ENCODE results near the gene DNAL4. TPM values are rescaled to one million over a fixed set of nuclear protein-coding genes. Genes with fewer than 3 reads are reported as not detected.
A peak's percentile ranks its signal among the peaks of the same experiment; 100 is the strongest.

The DNAL4 gene
- total RNA-seq, result 1 to 10 TPM; 5.9 to 8.0 TPM

- H3K36me3 Mint-ChIP-seq (ENCODE audit: low read depth), result no peaks in the 10 kb centered on the region
- H3K27me3 Mint-ChIP-seq (ENCODE audit: low read depth), result no peaks in the 10 kb centered on the region
- peak within 1 kb of the TSS; percentile 76 for H3K4me3 Mint-ChIP-seq
- peaks cover 18% of the 10 kb centered on the region for H3K4me1 Mint-ChIP-seq (ENCODE audit: low read depth)
- CTCF ChIA-PET, result interaction anchor here (0.7 kb wide), 1 partner anchor 76 kb away, joined by 3 read pairs; no protein-coding TSS in a partner anchor
- H3K9me3 Mint-ChIP-seq, result peaks cover 2% of the 10 kb centered on the region
- intact Hi-C loops (cut with micrococcal nuclease), result loop anchor here (1.0 to 2.0 kb wide), 2 partner anchors 39 to 89 kb away; partner anchors contain the start of genes GTPBP1 and SUN2
- peak; percentile 97 for DNase-seq
- peak within 1 kb of the TSS; percentile 46 for H3K27ac Mint-ChIP-seq
Measured at GRCh38 chr22:38793721-38794466, at the start of gene DNAL4. Gene DNAL4 (minus strand): TSS chr22:38794143. CDS start chr22:38782731, 11,412 bp downstream.

GRCh38 chr22:38843201-38843656 lies 49.3 kb upstream of the DNAL4 start:
- intact Hi-C loops (cut with micrococcal nuclease), result loop anchor here (5.0 kb wide), 1 partner anchor 86 kb away; the partner anchor contains the start of gene SUN2
- Mint-ChIP-seq H3K4me1 (ENCODE audit: low read depth) (peaks cover 15% of the 10 kb centered on the region), H3K27me3 (ENCODE audit: low read depth) (peaks cover 16% of the 10 kb centered on the region), H3K9me3 (no peaks in the 10 kb centered on the region), H3K4me3 (peak overlapping the region; percentile 34), H3K36me3 (ENCODE audit: low read depth) (no peaks in the 10 kb centered on the region), H3K27ac (no peak overlapping the region)
- CTCF ChIA-PET, result interaction anchor here (0.6 to 1.5 kb wide), 9 partner anchors 26 to 669 kb away, joined by 3 to 4 read pairs (median 3); no protein-coding TSS in a partner anchor
- DNase-seq, result peak; percentile 58

GRCh38 chr22:38842512-38843200 lies 48.7 kb upstream of the DNAL4 start:
- H3K27ac Mint-ChIP-seq, result peak overlapping the region; percentile 34
- H3K4me3 Mint-ChIP-seq, result peak overlapping the region; percentile 62
- H3K9me3 Mint-ChIP-seq, result no peaks in the 10 kb centered on the region
- intact Hi-C loops (cut with micrococcal nuclease), result loop anchor here (5.0 kb wide), 1 partner anchor 85 kb away; the partner anchor contains the start of gene SUN2
- no peak for DNase-seq
- H3K4me1 Mint-ChIP-seq (ENCODE audit: low read depth), result peaks cover 15% of the 10 kb centered on the region
- CTCF ChIA-PET, result interaction anchor here (0.6 to 1.5 kb wide), 10 partner anchors 26 to 670 kb away, joined by 3 to 4 read pairs (median 3); no protein-coding TSS in a partner anchor
- no peaks in the 10 kb centered on the region for H3K36me3 Mint-ChIP-seq (ENCODE audit: low read depth)
- H3K27me3 Mint-ChIP-seq (ENCODE audit: low read depth), result peaks cover 16% of the 10 kb centered on the region

- H3K9me3 Mint-ChIP-seq, result no peaks in the 10 kb centered on the region
- H3K4me3 Mint-ChIP-seq, result no peak overlapping the region
- intact Hi-C loops (cut with micrococcal nuclease), result loop anchor here (5.0 kb wide), 1 partner anchor 84 kb away; the partner anchor contains the start of gene SUN2
- H3K27ac Mint-ChIP-seq, result no peak overlapping the region
- peaks cover 16% of the 10 kb centered on the region for H3K27me3 Mint-ChIP-seq (ENCODE audit: low read depth)
- H3K36me3 Mint-ChIP-seq (ENCODE audit: low read depth), result no peaks in the 10 kb centered on the region
- H3K4me1 Mint-ChIP-seq (ENCODE audit: low read depth), result peaks cover 17% of the 10 kb centered on the region
- CTCF ChIA-PET, result interaction anchor here (0.6 to 0.8 kb wide), 2 partner anchors 307 to 470 kb away, joined by 3 to 4 read pairs; no protein-coding TSS in a partner anchor
- DNase-seq, result no peak
Measured at GRCh38 chr22:38841635-38842034, 47.7 kb upstream of the DNAL4 start.

GRCh38 chr22:38841211-38841610 lies 47.3 kb upstream of the DNAL4 start:
- Mint-ChIP-seq H3K9me3 (no peaks in the 10 kb centered on the region), H3K4me1 (ENCODE audit: low read depth) (peaks cover 17% of the 10 kb centered on the region), H3K27me3 (ENCODE audit: low read depth) (peaks cover 16% of the 10 kb centered on the region), H3K36me3 (ENCODE audit: low read depth) (no peaks in the 10 kb centered on the region), H3K4me3 (no peak overlapping the region), H3K27ac (no peak overlapping the region)
- no peak for DNase-seq
- CTCF ChIA-PET, result interaction anchor here (0.6 to 0.8 kb wide), 2 partner anchors 306 to 470 kb away, joined by 3 to 4 read pairs; no protein-coding TSS in a partner anchor
- intact Hi-C loops (cut with micrococcal nuclease), result loop anchor here (5.0 kb wide), 1 partner anchor 84 kb away; the partner anchor contains the start of gene SUN2

- intact Hi-C loops (cut with micrococcal nuclease), result loop anchor here (5.0 kb wide), 1 partner anchor 83 kb away; the partner anchor contains the start of gene SUN2
Measured at GRCh38 chr22:38840129-38840528, 46.2 kb upstream of the DNAL4 start.

GRCh38 chr22:38839686-38840085 lies 45.7 kb upstream of the DNAL4 start:
- DNase-seq, result no peak
- intact Hi-C loops (cut with micrococcal nuclease), result loop anchor here (5.0 kb wide), 1 partner anchor 82 kb away; the partner anchor contains the start of gene SUN2
- peaks cover 12% of the 10 kb centered on the region for H3K27me3 Mint-ChIP-seq (ENCODE audit: low read depth)
- peaks cover 17% of the 10 kb centered on the region for H3K4me1 Mint-ChIP-seq (ENCODE audit: low read depth)
- no peak overlapping the region for H3K27ac Mint-ChIP-seq
- no peaks in the 10 kb centered on the region for H3K36me3 Mint-ChIP-seq (ENCODE audit: low read depth)
- CTCF ChIA-PET, result interaction anchor here (0.6 to 1.2 kb wide), 3 partner anchors 30 to 164 kb away, joined by 3 to 5 read pairs (median 3); no protein-coding TSS in a partner anchor
- H3K4me3 Mint-ChIP-seq, result no peak overlapping the region
- no peaks in the 10 kb centered on the region for H3K9me3 Mint-ChIP-seq

More at GRCh38 chr22:38840129-38840528, 46.2 kb upstream of the DNAL4 start:
- no peak overlapping the region for H3K4me3 Mint-ChIP-seq
- H3K4me1 Mint-ChIP-seq (ENCODE audit: low read depth), result peaks cover 17% of the 10 kb centered on the region
- no peaks in the 10 kb centered on the region for H3K36me3 Mint-ChIP-seq (ENCODE audit: low read depth)
- CTCF ChIA-PET, result interaction anchor here (0.6 to 1.2 kb wide), 3 partner anchors 30 to 163 kb away, joined by 3 to 5 read pairs (median 3); no protein-coding TSS in a partner anchor
- H3K27me3 Mint-ChIP-seq (ENCODE audit: low read depth), result peaks cover 12% of the 10 kb centered on the region
- H3K9me3 Mint-ChIP-seq, result no peaks in the 10 kb centered on the region
- no peak overlapping the region for H3K27ac Mint-ChIP-seq
- no peak for DNase-seq

- Mint-ChIP-seq H3K4me3 (no peak overlapping the region), H3K36me3 (ENCODE audit: low read depth) (no peaks in the 10 kb centered on the region), H3K4me1 (ENCODE audit: low read depth) (peaks cover 9% of the 10 kb centered on the region), H3K27ac (no peak overlapping the region), H3K9me3 (no peaks in the 10 kb centered on the region), H3K27me3 (ENCODE audit: low read depth) (peaks cover 4% of the 10 kb centered on the region)
- CTCF ChIA-PET, result interaction anchor here (1.1 to 1.2 kb wide), 2 partner anchors 33 kb away, joined by 3 read pairs; no protein-coding TSS in a partner anchor
- DNase-seq, result no peak
- intact Hi-C loops (cut with micrococcal nuclease), result no loop called here
Measured at GRCh38 chr22:38837414-38837928, 43.5 kb upstream of the DNAL4 start.

GRCh38 chr22:38835888-38836301 lies 42.0 kb upstream of the DNAL4 start:
- no peak for DNase-seq
- CTCF ChIA-PET, result no interaction called here
- H3K36me3 Mint-ChIP-seq (ENCODE audit: low read depth), result no peaks in the 10 kb centered on the region
- intact Hi-C loops (cut with micrococcal nuclease), result no loop called here
- H3K27me3 Mint-ChIP-seq (ENCODE audit: low read depth), result no peaks in the 10 kb centered on the region
- H3K9me3 Mint-ChIP-seq, result no peaks in the 10 kb centered on the region
- H3K27ac Mint-ChIP-seq, result no peak overlapping the region
- peaks cover 5% of the 10 kb centered on the region for H3K4me1 Mint-ChIP-seq (ENCODE audit: low read depth)
- H3K4me3 Mint-ChIP-seq, result no peak overlapping the region

- H3K4me1 Mint-ChIP-seq (ENCODE audit: low read depth), result peaks cover 5% of the 10 kb centered on the region
- DNase-seq, result no peak
- CTCF ChIA-PET, result no interaction called here
- H3K27ac Mint-ChIP-seq, result no peak overlapping the region
- no peaks in the 10 kb centered on the region for H3K27me3 Mint-ChIP-seq (ENCODE audit: low read depth)
- intact Hi-C loops (cut with micrococcal nuclease), result no loop called here
- H3K9me3 Mint-ChIP-seq, result no peaks in the 10 kb centered on the region
- H3K36me3 Mint-ChIP-seq (ENCODE audit: low read depth), result no peaks in the 10 kb centered on the region
- no peak overlapping the region for H3K4me3 Mint-ChIP-seq
Measured at GRCh38 chr22:38834991-38835390, 41.0 kb upstream of the DNAL4 start.

- CTCF ChIA-PET, result no interaction called here
- Mint-ChIP-seq H3K4me1 (ENCODE audit: low read depth) (peaks cover 2% of the 10 kb centered on the region), H3K9me3 (no peaks in the 10 kb centered on the region), H3K27me3 (ENCODE audit: low read depth) (no peaks in the 10 kb centered on the region), H3K27ac (no peak overlapping the region), H3K36me3 (ENCODE audit: low read depth) (no peaks in the 10 kb centered on the region), H3K4me3 (no peak overlapping the region)
- DNase-seq, result no peak
- intact Hi-C loops (cut with micrococcal nuclease), result no loop called here
Measured at GRCh38 chr22:38834215-38834953, 40.4 kb upstream of the DNAL4 start.
